HL-60 (cell line): Measurements from ENCODE around the gene SORCS2.

Source experiments
- GABPA ChIP-seq: IDR thresholded peaks from 2 replicates; pipeline ENCODE4 v1.6.1; 2012; ENCODE audit warnings: low read depth
- POLR2AphosphoS5 ChIP-seq: IDR thresholded peaks from 2 replicates; pipeline ENCODE4 v1.6.1; 2012; ENCODE audit warnings: low read depth
- SPI1 ChIP-seq: IDR thresholded peaks from 2 replicates; pipeline ENCODE4 v1.6.1; 2012; ENCODE audit warnings: low read depth, mild to moderate bottlenecking, borderline replicate concordance
- TF ChIP-seq, protein P1 (sequence below): IDR thresholded peaks from one replicate; pipeline ENCODE4 v1.5.1; 2011; ENCODE audit warnings: low read length, control low read depth, inconsistent platforms; ENCODE audit not compliant: insufficient read depth

DNA sequence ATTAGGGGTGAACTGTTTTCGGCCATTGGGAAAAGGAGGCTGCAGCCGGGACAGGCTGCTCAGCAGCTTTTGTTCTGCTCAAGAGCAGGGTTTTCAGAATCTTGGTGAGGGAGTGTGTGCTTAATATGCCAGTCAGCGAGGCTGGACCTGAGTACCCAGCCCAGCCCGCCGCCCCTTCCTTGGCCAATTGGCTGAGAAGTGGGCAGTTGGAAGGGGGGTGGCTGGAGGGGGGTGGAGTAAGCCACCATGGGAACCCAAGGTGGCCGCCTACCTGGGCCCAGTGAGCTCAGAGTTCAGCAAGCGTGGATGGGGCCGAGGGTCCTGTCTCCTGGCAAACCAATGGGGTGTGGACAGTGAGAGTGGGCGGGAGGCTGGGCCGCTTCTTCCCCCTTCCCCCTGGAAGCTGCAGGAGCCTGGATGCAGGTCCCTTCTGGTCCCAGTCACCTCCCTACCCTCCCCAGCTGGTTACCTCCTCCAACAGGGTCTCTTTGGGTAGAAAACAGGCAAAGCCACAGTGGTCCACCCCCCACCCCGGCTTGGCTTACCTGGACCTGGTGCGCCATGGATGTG, 52.5 kb downstream of the SORCS2 start:
- TF ChIP-seq, protein P1, sequence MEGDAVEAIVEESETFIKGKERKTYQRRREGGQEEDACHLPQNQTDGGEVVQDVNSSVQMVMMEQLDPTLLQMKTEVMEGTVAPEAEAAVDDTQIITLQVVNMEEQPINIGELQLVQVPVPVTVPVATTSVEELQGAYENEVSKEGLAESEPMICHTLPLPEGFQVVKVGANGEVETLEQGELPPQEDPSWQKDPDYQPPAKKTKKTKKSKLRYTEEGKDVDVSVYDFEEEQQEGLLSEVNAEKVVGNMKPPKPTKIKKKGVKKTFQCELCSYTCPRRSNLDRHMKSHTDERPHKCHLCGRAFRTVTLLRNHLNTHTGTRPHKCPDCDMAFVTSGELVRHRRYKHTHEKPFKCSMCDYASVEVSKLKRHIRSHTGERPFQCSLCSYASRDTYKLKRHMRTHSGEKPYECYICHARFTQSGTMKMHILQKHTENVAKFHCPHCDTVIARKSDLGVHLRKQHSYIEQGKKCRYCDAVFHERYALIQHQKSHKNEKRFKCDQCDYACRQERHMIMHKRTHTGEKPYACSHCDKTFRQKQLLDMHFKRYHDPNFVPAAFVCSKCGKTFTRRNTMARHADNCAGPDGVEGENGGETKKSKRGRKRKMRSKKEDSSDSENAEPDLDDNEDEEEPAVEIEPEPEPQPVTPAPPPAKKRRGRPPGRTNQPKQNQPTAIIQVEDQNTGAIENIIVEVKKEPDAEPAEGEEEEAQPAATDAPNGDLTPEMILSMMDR, result no peak
- TF ChIP-seq POLR2AphosphoS5 (no peak), GABPA (no peak), SPI1 (no peak)
